Measurements from ENCODE around the gene OR7G2. TPM values are rescaled to one million over a fixed set of nuclear protein-coding genes. Genes with fewer than 3 reads are reported as not detected.

The OR7G2 gene
- total RNA-seq, 1 experiment from 2014 or later = not detected

GRCh38 chr19:9149997-9150396, 42.7 kb upstream of the OR7G2 start:
- Histone ChIP-seq H2BK120ac (ENCODE audit: low read depth, low read length, poor library complexity, severe bottlenecking) (no peak overlapping the region), H3K27ac (ENCODE audit: insufficient read length, low read depth, low read length) (no peak overlapping the region), H3K18ac (ENCODE audit: insufficient read length, low read depth, low read length) (no peak overlapping the region), H3K27me3 (ENCODE audit: insufficient read depth, low read length) (no peaks in the 10 kb centered on the region), H4K91ac (ENCODE audit: insufficient read length, low read depth, low read length) (no peak overlapping the region), H2BK15ac (ENCODE audit: low read depth, low read length) (no peak overlapping the region), H3K23ac (ENCODE audit: insufficient read length, low read depth, low read length) (no peak overlapping the region), H3K4me1 (ENCODE audit: insufficient read depth, low read length) (no peaks in the 10 kb centered on the region), H3K4ac (ENCODE audit: low read depth, low read length) (no peak overlapping the region), H2AFZ (ENCODE audit: low read length) (no peak overlapping the region), H3K9ac (ENCODE audit: extremely low read depth, insufficient read length, low read length) (no peak overlapping the region), H4K8ac (replicated peaks; ENCODE audit: insufficient read length, low read depth, low read length) (no peak overlapping the region), H2BK5ac (ENCODE audit: insufficient read length, low read length) (no peak overlapping the region), H3T11ph (ENCODE audit: low read length) (no peak overlapping the region), H3K56ac (ENCODE audit: insufficient read length, low read depth, low read length) (no peak overlapping the region), H3K4me2 (ENCODE audit: insufficient read depth, insufficient read length, low read length) (no peak overlapping the region), H3K14ac (ENCODE audit: insufficient read depth, low read length) (no peak overlapping the region), H3K23me2 (ENCODE audit: insufficient read length, low read depth, low read length, poor library complexity, severe bottlenecking) (no peaks in the 10 kb centered on the region), H3K9me3 (ENCODE audit: control insufficient read depth, low read depth, low read length) (peaks cover 38% of the 10 kb centered on the region), H3K79me2 (ENCODE audit: insufficient read depth, low read length) (peaks cover 81% of the 10 kb centered on the region), H4K20me1 (ENCODE audit: control insufficient read depth, insufficient read depth, insufficient read length) (no peaks in the 10 kb centered on the region), H2BK12ac (ENCODE audit: insufficient read length, low read depth, low read length) (no peak overlapping the region), H3K79me1 (ENCODE audit: insufficient read depth, low read depth, low read length, poor library complexity, severe bottlenecking) (peaks cover 14% of the 10 kb centered on the region), H2BK20ac (ENCODE audit: low read depth, low read length, poor library complexity, severe bottlenecking) (no peak overlapping the region), H2AK5ac (ENCODE audit: insufficient read length, low read length) (no peak overlapping the region), H4K5ac (ENCODE audit: insufficient read length, low read depth, low read length) (no peak overlapping the region)
- H3K4me1 Mint-ChIP-seq = peaks cover 3 to 6% of the 10 kb centered on the region in 2 experiments; a peak in 1 of 4 replicates
- no peak overlapping the region for H3K27ac Mint-ChIP-seq
- no peaks in the 10 kb centered on the region; the same call in none of the 2 replicates for H3K27me3 Mint-ChIP-seq (ENCODE audit: low read depth)
- no peak for DNase-seq
- WGBS (ENCODE audit: extremely low coverage, insufficient read length, low lambda C conversion rate) = no CpG with 5 or more reads among the region's 4 CpGs
- TF ChIP-seq CTCF (conservative IDR thresholded peaks at IDR 0.05) = no peak
- H3K9me3 Mint-ChIP-seq = peaks cover 82 to 96% of the 10 kb centered on the region in 2 experiments
- H3K36me3 Mint-ChIP-seq (ENCODE audit: insufficient read depth in 1 of 3, low read depth in 3 of 3) = peaks cover 87 to 97% (median 95%) of the 10 kb centered on the region in 3 experiments
- peak overlapping the region in 1 of 2 experiments; percentile 11; a peak in 1 of 5 replicates for H3K4me3 Mint-ChIP-seq
